OCI-LY1 (cell line): ENCODE results near the gene ALX4.

Experiments
- EZH2 ChIP-seq: fragments of 200-600 bp; sonication (generic), shearing (Covaris generic); IDR thresholded peaks from 2 replicates; pipeline ENCODE4 v1.8.0; 2017; ENCODE audit warnings: borderline replicate concordance, mixed run types, mild to moderate bottlenecking, antibody characterized with exemption, low read length, moderate library complexity, mixed read lengths
- TF ChIP-seq, protein P1 (sequence below): fragments of 200-600 bp; sonication (generic), shearing (Covaris generic); IDR thresholded peaks from 2 replicates; pipeline ENCODE4 v1.5.1; 2017; ENCODE audit warnings: mild to moderate bottlenecking, antibody characterized with exemption, low read length, moderate library complexity, mixed read lengths

DNA sequence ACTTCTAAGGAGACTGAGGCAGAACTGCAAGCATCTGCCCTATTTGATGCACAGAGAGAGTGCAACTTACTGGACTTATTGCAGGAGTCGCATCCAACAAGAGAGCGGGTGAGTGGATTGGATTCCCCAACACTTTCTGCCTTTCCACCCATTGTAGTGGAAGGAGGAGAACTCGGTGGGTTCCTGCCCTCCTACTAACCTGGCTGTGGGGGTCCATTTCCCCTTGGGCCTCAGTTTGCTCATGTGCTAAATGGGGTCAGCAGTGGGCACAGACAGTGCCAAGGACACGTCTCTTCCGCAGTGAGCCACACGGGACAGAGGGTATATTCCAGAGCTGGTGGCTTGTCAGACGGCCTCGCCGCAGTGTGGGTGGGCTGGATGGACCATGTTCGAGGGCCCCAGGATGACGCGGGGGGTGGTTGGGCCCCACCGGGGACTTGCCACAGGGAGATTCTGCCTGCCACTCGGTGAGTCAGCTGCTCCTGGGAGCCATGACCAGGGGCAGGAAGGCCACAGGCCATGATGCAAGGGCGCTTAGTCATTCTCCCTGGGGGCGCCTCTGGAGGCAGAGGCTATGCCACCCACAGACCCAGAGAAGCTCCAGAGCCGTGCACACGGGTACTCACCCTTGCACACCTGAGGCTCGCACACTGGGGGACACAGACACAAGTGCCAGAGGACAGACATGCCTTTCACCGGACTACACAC is 8.2 kb downstream of the ALX4 start:
- TF ChIP-seq, protein P1, sequence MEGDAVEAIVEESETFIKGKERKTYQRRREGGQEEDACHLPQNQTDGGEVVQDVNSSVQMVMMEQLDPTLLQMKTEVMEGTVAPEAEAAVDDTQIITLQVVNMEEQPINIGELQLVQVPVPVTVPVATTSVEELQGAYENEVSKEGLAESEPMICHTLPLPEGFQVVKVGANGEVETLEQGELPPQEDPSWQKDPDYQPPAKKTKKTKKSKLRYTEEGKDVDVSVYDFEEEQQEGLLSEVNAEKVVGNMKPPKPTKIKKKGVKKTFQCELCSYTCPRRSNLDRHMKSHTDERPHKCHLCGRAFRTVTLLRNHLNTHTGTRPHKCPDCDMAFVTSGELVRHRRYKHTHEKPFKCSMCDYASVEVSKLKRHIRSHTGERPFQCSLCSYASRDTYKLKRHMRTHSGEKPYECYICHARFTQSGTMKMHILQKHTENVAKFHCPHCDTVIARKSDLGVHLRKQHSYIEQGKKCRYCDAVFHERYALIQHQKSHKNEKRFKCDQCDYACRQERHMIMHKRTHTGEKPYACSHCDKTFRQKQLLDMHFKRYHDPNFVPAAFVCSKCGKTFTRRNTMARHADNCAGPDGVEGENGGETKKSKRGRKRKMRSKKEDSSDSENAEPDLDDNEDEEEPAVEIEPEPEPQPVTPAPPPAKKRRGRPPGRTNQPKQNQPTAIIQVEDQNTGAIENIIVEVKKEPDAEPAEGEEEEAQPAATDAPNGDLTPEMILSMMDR, result no peak
- TF ChIP-seq EZH2, result no peak
